Esophagus muscularis mucosa (tissue), 4 donors: ENCODE measurements around the gene LSMEM2. TPM values are rescaled to one million over a fixed set of nuclear protein-coding genes. Genes with fewer than 3 reads are reported as not detected.

Experiments used
- DNase-seq: peaks from one replicate; pipeline ENCODE4 v3.0.0-alpha.2; 2017; ENCODE audit errors: extremely low spot score
- H3K27ac ChIP-seq, 4 donors: fragments of 200-600 bp; sonication (generic); replicated peaks in 1 of 4; 1 replicate in 3 of 4; 2 replicates in 1 of 4; pipeline ENCODE4 v1.5.1; 2016 to 2019; ENCODE audit warnings: mild to moderate bottlenecking in 1 of 4
- H3K27me3 ChIP-seq, 4 donors: fragments of 200-600 bp; sonication (generic); one replicate each; pipeline versions ENCODE4 v1.5.1 to v1.6.0; 2016 to 2019
- H3K36me3 ChIP-seq, 4 donors: fragments of 200-600 bp; sonication (generic); one replicate each; pipeline ENCODE4 v1.5.1; 2016 to 2019
- H3K4me1 ChIP-seq, 4 donors: fragments of 200-600 bp; sonication (generic); one replicate each; pipeline ENCODE4 v1.5.1; 2016 to 2019
- H3K4me3 ChIP-seq, 4 donors: fragments of 200-600 bp; sonication (generic); 1 replicate in 2 of 4; 2 replicates in 2 of 4; pipeline ENCODE4 v1.5.1; 2016 to 2019; ENCODE audit warnings: mild to moderate bottlenecking in 4 of 4, moderate library complexity in 1 of 4
- H3K9me3 ChIP-seq, 4 donors: fragments of 200-600 bp; sonication (generic); 1 replicate in 3 of 4; 2 replicates in 1 of 4; pipeline ENCODE4 v1.5.1; 2016 to 2019
- EP300 ChIP-seq: sonication (generic); formaldehyde crosslinking; IDR thresholded peaks from one replicate; pipeline ENCODE4 v1.6.1; 2017; ENCODE audit warnings: antibody characterized with exemption
- POLR2A ChIP-seq: fragments of 450-650 bp; IDR thresholded peaks from one replicate; pipeline ENCODE4 v1.6.1; 2017; ENCODE audit warnings: antibody characterized with exemption, moderate library complexity, mild to moderate bottlenecking, low read depth
- POLR2AphosphoS5 ChIP-seq, 2 donors: sonication (generic); formaldehyde crosslinking; IDR thresholded peaks; one replicate each; pipeline ENCODE4 v1.6.1; 2017; ENCODE audit warnings: antibody characterized with exemption in 2 of 2
- WGBS: methylation state at CpG from one replicate; pipeline ENCODE4 v1.1.5; 2018; 5-methylcytosine and 5-hydroxymethylcytosine counted together
- intact Hi-C: fragments of 100-400 bp; cut with DNase I; formaldehyde crosslinking; loops from one replicate; pipeline ENCODE4 v1.15.1; 2023
- total RNA-seq, 4 donors: library from RNA; depleted of rRNA; stranded (reverse); fragments of >200 nt; gene quantifications; one replicate each; pipeline versions ENCODE4 v1.1.0 to v1.2.1, GENCODE V29; 2016
- TF ChIP-seq, protein P1 (sequence below), 3 experiments: fragments of 200-600 bp in 2 of 3; fragments of 450-650 bp in 1 of 3; sonication (generic) in 2 of 3; IDR thresholded peaks; one replicate each; pipeline ENCODE4 v1.5.1; 2017 to 2019; ENCODE audit warnings: antibody characterized with exemption in 3 of 3, mild to moderate bottlenecking in 2 of 3, moderate library complexity in 1 of 3

LSMEM2 gene
- total RNA-seq, 4 donors from 2014 or later, result not detected

DNA sequence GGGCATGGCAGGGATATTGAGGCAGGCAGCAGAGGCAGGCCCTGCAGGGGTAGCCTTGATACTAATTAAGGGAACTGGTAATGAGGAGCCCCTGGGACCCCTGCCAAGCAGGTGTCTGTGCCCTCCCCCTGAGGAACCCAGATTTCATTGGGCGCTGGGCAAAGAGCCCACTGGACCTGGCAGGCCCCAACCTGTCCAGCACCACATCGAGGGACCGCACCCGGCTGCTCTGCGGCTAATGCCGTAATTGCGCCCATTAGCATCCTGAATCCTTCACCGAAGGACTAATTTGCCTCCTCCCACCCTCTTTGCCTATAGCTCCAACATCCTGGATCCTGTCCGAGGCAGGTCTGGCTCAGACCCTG is 23.7 kb upstream of the LSMEM2 start:
- 74% methylated on average over 9 of the region's 9 CpGs for WGBS
- Histone ChIP-seq H3K4me1 (peaks cover 74 to 93% (median 90%) of the 10 kb centered on the region in 4 donors), H3K27me3 (no peaks in the 10 kb centered on the region), H3K4me3 (no peak overlapping the region), H3K36me3 (peaks cover 43 to 87% (median 74%) of the 10 kb centered on the region in 4 donors), H3K27ac (peak overlapping the region; percentile 75 to 79 (median 76)), H3K9me3 (no peaks in the 10 kb centered on the region)
- intact Hi-C loops, result no loop called here
- no peak for TF ChIP-seq POLR2AphosphoS5 (IDR thresholded peaks at IDR 0.05)
- no peak for TF ChIP-seq EP300
- no peak for TF ChIP-seq POLR2A
- TF ChIP-seq, protein P1, sequence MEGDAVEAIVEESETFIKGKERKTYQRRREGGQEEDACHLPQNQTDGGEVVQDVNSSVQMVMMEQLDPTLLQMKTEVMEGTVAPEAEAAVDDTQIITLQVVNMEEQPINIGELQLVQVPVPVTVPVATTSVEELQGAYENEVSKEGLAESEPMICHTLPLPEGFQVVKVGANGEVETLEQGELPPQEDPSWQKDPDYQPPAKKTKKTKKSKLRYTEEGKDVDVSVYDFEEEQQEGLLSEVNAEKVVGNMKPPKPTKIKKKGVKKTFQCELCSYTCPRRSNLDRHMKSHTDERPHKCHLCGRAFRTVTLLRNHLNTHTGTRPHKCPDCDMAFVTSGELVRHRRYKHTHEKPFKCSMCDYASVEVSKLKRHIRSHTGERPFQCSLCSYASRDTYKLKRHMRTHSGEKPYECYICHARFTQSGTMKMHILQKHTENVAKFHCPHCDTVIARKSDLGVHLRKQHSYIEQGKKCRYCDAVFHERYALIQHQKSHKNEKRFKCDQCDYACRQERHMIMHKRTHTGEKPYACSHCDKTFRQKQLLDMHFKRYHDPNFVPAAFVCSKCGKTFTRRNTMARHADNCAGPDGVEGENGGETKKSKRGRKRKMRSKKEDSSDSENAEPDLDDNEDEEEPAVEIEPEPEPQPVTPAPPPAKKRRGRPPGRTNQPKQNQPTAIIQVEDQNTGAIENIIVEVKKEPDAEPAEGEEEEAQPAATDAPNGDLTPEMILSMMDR (IDR thresholded peaks at IDR 0.05), result no peak
- no peak for DNase-seq

DNA sequence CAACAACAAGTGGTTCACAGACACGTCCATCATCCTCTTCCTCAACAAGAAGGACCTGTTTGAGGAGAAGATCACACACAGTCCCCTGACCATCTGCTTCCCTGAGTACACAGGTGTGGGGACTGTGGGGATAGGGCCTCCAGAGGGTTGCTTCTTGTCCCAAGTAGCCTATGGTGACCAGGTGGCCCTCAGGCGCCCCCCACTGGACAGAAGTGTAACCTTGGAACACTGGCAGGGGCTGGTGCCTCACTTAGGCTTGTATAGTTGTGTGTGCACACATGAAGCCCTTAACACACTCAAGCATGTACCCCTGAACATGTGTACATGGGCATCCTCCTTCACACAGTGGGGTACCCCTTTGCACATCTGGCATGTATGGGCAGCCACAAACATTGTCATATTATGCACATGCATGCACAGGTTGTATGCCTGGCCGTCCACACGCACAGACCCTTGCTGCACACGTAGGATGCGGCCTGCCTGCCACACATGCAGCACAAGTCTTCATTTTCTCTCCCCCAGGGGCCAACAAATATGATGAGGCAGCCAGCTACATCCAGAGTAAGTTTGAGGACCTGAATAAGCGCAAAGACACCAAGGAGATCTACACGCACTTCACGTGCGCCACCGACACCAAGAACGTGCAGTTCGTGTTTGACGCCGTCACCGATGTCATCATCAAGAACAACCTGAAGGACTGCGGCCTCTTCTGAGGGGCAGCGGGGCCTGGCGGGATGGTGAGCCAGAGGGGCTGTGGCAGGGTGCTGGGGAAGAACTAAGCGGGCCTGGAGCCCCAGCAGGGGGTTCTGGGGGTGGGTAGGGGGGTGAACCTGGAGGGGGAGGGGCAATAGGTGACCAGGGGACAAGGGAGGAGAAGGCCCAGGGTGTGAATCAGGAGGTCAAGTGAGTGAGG is 21.7 kb upstream of the LSMEM2 start:
- H3K27me3 ChIP-seq, result no peaks in the 10 kb centered on the region
- peaks cover 67 to 93% (median 87%) of the 10 kb centered on the region in 4 donors for H3K4me1 ChIP-seq
- 93% methylated on average over 18 of the region's 20 CpGs for WGBS
- TF ChIP-seq POLR2A, result no peak
- peak in 1 of 2 donors; percentile 5 for TF ChIP-seq POLR2AphosphoS5 (IDR thresholded peaks at IDR 0.05)
- TF ChIP-seq, protein P1 (IDR thresholded peaks at IDR 0.05), result peak in 2 of 3 experiments; percentile 17 to 51
- H3K36me3 ChIP-seq, result peaks cover 41 to 69% (median 65%) of the 10 kb centered on the region in 4 donors
- DNase-seq, result no peak
- intact Hi-C loops, result no loop called here
- H3K27ac ChIP-seq, result peak overlapping the region; percentile 93 to 100 (median 96)
- no peaks in the 10 kb centered on the region for H3K9me3 ChIP-seq
- H3K4me3 ChIP-seq, result no peak overlapping the region

DNA sequence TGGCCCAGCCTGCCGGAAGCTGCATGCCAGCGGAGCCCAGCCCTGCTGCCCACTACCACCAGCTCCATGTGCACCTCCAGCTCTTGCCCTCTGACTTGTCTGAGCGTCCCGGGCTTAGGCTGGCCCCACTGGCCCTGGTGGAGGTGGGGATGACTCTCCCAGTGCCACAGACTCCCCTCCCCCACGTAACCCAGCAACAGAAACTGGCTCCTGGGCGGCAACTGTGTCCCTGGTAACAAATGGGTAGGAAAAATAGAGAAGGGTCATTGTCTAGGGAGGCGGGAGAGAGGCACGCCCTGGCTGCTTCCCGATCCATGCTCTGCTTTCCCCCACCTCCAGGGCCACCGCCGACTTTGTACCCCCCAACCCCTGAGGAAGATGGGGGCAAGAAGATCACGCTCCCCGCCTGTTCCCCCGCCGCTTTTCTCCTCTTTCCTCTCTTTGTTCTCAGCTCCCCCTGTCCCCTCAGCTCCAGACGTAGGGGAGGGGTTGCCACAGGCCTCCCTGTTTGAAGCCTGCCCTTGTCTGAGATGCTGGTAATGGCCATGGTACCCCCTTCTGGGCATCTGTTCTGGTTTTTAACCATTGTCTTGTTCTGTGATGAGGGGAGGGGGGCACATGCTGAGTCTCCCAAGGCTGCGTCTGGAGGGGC is 20.7 kb upstream of the LSMEM2 start:
- TF ChIP-seq POLR2AphosphoS5 (IDR thresholded peaks at IDR 0.05) (no peak), POLR2A (no peak), EP300 (no peak)
- TF ChIP-seq, protein P1 (IDR thresholded peaks at IDR 0.05), result no peak
- intact Hi-C loops, result loop anchor here (2.0 kb wide), 1 partner anchor 15 kb away; no protein-coding TSS in a partner anchor
- Histone ChIP-seq H3K36me3 (peaks cover 32 to 59% (median 56%) of the 10 kb centered on the region in 4 donors), H3K4me3 (no peak overlapping the region), H3K4me1 (peaks cover 60 to 93% (median 87%) of the 10 kb centered on the region in 4 donors), H3K9me3 (no peaks in the 10 kb centered on the region), H3K27me3 (no peaks in the 10 kb centered on the region), H3K27ac (peak overlapping the region; percentile 93 to 100 (median 96))
- no peak for DNase-seq
- 54% methylated on average over 12 of the region's 17 CpGs for WGBS

DNA sequence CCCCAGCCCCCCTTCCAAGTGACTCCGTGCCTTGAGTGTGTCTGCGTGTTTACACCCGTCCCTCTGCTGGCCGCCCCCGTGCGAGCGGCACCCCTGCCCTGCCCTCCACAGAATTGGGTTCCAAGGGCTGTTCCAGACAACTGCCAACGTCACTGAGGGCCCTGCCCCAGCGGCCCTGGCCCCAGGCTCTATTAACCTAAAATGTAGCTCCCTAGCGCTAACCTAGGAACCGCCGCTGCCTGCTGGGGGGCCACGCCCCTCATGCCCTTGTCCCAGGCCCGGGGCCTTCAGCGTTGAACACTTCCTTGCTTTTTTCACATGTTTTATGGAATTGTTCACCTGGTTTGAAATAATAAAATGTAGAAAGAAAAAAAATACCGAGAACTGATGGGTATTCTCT is 19.9 kb upstream of the LSMEM2 start:
- peak overlapping the region; percentile 93 to 100 (median 96) for H3K27ac ChIP-seq
- no peak for DNase-seq
- H3K4me3 ChIP-seq, result no peak overlapping the region

More for the DNA sequence above, 19.9 kb upstream of the LSMEM2 start:
- WGBS, result 84% methylated on average over 16 of the region's 16 CpGs
- TF ChIP-seq POLR2AphosphoS5 (IDR thresholded peaks at IDR 0.05) (no peak), POLR2A (no peak), EP300 (no peak)
- TF ChIP-seq, protein P1 (IDR thresholded peaks at IDR 0.05), result no peak
- H3K9me3 ChIP-seq, result no peaks in the 10 kb centered on the region
- intact Hi-C loops, result loop anchor here (2.0 kb wide), 1 partner anchor 14 kb away; no protein-coding TSS in a partner anchor
- H3K27me3 ChIP-seq, result no peaks in the 10 kb centered on the region
- H3K36me3 ChIP-seq, result peaks cover 29 to 51% (median 48%) of the 10 kb centered on the region in 4 donors
- H3K4me1 ChIP-seq, result peaks cover 64 to 93% (median 88%) of the 10 kb centered on the region in 4 donors
